ENCODE measurements around the gene FBRSL1.

FBRSL1 gene

DNA sequence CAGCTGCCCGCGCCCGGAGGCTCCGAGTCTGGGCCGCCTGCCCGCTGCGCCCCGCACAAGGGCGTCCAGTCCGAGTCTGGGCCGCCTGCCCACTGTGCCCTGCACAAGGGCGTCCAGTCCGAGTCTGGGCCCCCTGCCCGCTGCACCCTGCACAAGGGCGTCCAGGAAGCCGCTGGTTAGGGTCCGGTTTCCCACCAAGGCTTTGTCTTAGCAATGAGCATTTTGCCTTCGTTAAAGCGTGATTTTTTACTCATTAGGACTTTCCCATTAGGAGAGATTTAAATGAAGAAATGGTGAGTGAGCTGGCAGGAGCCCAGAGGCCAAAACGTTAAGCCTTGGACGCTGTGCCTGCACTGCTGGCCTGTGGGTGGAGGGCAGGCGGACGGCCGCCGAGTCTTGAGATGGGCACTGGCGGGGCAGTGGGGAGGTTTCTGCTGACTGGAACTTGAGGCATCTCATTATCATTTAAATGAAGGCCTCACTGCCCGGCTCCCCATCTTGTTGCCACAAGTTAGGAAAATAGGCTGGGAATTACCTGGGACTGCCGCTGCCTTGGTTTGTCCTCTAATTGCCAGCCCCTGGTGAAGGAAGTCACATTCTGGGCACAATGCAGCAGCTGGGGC is 36.0 kb downstream of the FBRSL1 start:
- TF ChIP-seq TAF1 (IDR thresholded peaks at IDR 0.05; ENCODE audit: borderline replicate concordance, insufficient read depth, low read length) (no peak), SIN3A (IDR thresholded peaks at IDR 0.05; ENCODE audit: borderline replicate concordance, insufficient read depth, low read length) (no peak), FOXP2 (optimal IDR thresholded peaks at IDR 0.05; ENCODE audit: borderline replicate concordance, extremely low read depth, extremely low read length, insufficient read depth) (no peak), POLR2AphosphoS5 (IDR thresholded peaks at IDR 0.05; ENCODE audit: low read depth, low read length) (no peak)
- TF ChIP-seq, protein P1, sequence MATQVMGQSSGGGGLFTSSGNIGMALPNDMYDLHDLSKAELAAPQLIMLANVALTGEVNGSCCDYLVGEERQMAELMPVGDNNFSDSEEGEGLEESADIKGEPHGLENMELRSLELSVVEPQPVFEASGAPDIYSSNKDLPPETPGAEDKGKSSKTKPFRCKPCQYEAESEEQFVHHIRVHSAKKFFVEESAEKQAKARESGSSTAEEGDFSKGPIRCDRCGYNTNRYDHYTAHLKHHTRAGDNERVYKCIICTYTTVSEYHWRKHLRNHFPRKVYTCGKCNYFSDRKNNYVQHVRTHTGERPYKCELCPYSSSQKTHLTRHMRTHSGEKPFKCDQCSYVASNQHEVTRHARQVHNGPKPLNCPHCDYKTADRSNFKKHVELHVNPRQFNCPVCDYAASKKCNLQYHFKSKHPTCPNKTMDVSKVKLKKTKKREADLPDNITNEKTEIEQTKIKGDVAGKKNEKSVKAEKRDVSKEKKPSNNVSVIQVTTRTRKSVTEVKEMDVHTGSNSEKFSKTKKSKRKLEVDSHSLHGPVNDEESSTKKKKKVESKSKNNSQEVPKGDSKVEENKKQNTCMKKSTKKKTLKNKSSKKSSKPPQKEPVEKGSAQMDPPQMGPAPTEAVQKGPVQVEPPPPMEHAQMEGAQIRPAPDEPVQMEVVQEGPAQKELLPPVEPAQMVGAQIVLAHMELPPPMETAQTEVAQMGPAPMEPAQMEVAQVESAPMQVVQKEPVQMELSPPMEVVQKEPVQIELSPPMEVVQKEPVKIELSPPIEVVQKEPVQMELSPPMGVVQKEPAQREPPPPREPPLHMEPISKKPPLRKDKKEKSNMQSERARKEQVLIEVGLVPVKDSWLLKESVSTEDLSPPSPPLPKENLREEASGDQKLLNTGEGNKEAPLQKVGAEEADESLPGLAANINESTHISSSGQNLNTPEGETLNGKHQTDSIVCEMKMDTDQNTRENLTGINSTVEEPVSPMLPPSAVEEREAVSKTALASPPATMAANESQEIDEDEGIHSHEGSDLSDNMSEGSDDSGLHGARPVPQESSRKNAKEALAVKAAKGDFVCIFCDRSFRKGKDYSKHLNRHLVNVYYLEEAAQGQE (IDR thresholded peaks at IDR 0.05; ENCODE audit: insufficient read depth in 1 of 2, low read depth in 2 of 2, low read length in 2 of 2): no peak

DNA sequence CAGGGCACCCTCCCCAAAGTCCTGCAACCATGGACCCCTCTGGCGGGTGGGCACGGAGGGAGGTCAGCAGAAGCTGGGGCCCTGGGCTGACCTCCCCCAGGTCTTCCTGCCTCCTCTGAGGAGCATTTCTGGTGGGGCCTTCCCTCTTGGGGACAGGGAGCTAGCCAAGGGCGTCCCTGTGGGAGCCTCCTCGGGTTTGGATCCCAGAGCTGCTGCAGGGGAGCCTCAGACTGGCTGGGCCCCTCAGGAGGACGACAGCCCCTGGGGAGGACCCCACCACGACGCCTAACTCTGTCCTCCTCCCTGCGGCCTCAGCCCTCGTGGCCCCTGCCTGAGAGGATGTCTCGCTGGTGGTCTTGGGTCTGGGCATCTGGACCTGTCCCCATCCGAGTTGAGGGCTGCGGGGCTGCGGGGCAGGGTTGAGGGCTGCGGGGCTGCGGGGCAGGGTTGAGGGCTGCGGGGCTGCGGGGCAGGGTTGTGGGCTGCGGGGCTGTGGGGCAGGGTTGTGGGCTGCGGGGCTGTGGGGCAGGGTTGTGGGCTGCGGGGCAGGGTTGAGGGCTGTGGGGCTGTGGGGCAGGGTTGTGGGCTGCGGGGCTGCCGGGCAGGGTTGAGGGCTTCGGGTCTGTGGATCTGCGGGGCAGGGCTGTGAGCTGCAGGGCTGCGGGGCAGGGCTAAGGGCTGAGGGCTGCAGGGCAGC is 37.4 kb downstream of the FBRSL1 start:
- TF ChIP-seq, protein P1 (IDR thresholded peaks at IDR 0.05; ENCODE audit: insufficient read depth in 1 of 2, low read depth in 2 of 2, low read length in 2 of 2): no peak
- TF ChIP-seq TAF1 (IDR thresholded peaks at IDR 0.05; ENCODE audit: borderline replicate concordance, insufficient read depth, low read length): no peak
- TF ChIP-seq FOXP2 (optimal IDR thresholded peaks at IDR 0.05; ENCODE audit: borderline replicate concordance, extremely low read depth, extremely low read length, insufficient read depth): no peak
- TF ChIP-seq POLR2AphosphoS5 (IDR thresholded peaks at IDR 0.05; ENCODE audit: low read depth, low read length): no peak
- TF ChIP-seq SIN3A (IDR thresholded peaks at IDR 0.05; ENCODE audit: borderline replicate concordance, insufficient read depth, low read length): no peak

DNA sequence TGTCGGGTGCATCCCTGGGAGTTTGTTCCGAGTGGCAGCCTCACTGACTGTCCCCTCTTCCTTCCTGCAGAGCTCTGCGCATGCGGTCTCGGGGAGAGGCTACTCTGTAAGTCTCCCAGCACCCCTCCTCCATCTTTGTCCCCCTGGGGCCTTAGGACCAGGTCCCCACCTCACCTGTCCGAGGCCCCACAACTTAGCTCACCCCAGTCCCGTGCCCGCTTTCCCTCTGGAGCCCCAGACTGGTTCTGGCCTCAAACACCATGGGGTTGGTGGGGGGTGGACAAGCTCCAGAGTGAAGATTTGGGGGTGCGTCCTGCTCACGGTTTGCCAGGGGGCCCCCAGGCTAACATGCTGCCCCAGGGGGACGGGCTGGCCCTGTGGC is 37.9 kb downstream of the FBRSL1 start:
- TF ChIP-seq, protein P1 (IDR thresholded peaks at IDR 0.05; ENCODE audit: insufficient read depth in 1 of 2, low read depth in 2 of 2, low read length in 2 of 2): no peak
- TF ChIP-seq SIN3A (IDR thresholded peaks at IDR 0.05; ENCODE audit: borderline replicate concordance, insufficient read depth, low read length) (no peak), FOXP2 (optimal IDR thresholded peaks at IDR 0.05; ENCODE audit: borderline replicate concordance, extremely low read depth, extremely low read length, insufficient read depth) (no peak), TAF1 (IDR thresholded peaks at IDR 0.05; ENCODE audit: borderline replicate concordance, insufficient read depth, low read length) (no peak), POLR2AphosphoS5 (IDR thresholded peaks at IDR 0.05; ENCODE audit: low read depth, low read length) (no peak)

DNA sequence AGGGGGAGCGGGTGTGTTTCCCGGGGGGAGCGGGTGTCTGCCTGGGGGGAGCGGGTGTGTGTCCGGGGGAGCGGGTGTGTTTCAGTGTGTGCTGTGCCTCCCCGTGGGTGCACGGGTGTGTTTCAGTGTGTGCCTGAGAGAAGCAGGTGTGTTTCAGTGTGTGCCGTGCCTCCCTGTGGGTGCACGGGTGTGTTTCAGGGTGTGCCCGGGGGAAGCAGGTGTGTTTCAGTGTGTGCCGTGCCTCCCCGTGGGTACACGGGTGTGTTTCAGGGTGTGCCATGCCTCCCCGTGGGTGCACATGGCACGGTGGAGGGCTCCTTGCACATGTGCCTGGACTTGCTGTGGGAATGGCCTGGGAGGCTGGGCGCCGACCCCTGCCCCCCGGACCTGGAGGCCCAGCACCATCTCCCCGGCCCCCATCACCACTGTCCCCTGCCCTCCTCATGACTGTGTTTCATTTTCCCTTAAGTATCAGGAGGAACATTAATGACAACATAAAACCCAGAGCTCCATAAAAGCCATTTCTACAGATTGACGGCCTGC is 38.7 kb downstream of the FBRSL1 start:
- TF ChIP-seq POLR2AphosphoS5 (IDR thresholded peaks at IDR 0.05; ENCODE audit: low read depth, low read length): no peak
- TF ChIP-seq TAF1 (IDR thresholded peaks at IDR 0.05; ENCODE audit: borderline replicate concordance, insufficient read depth, low read length): no peak
- no peak for TF ChIP-seq SIN3A (IDR thresholded peaks at IDR 0.05; ENCODE audit: borderline replicate concordance, insufficient read depth, low read length)
- TF ChIP-seq, protein P1 (IDR thresholded peaks at IDR 0.05; ENCODE audit: insufficient read depth in 1 of 2, low read depth in 2 of 2, low read length in 2 of 2): no peak
- no peak for TF ChIP-seq FOXP2 (optimal IDR thresholded peaks at IDR 0.05; ENCODE audit: borderline replicate concordance, extremely low read depth, extremely low read length, insufficient read depth)

Measured in PFSK-1 (cell line).